VCaP (cell line): ENCODE data around the gene ADAMTSL5.

ENCODE experiments used
- H3K27ac ChIP-seq: fragments of 450-650 bp; 2 replicates; pipeline ENCODE4 v1.5.1; 2017
- CTCF ChIP-seq: fragments of 450-650 bp; conservative IDR thresholded peaks from 2 replicates; pipeline ENCODE4 v1.5.1; 2017; ENCODE audit warnings: mild to moderate bottlenecking, moderate library complexity

ADAMTSL5 gene

DNA sequence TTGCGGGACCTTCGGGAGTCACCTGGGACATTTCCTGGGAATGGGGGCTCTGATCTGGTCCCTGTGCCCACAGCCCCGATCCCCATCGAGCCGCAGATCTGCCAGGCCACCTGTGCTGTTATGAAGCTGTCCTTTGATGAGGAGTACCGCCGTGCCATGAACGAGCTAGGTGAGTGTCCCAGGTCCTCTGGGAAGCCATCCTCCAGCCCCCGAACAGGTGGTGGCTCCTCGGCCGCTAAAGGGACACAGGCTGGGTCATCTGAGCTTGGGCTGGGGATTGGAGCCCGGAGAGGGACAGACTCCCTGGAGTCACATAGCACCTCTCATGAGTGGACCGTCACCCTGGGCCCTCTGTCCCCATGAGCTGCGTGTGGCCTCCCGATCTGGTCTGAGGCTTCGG is 54.9 kb downstream of the ADAMTSL5 start:
- H3K27ac ChIP-seq, result no peak overlapping the region
- no peak for TF ChIP-seq CTCF

DNA sequence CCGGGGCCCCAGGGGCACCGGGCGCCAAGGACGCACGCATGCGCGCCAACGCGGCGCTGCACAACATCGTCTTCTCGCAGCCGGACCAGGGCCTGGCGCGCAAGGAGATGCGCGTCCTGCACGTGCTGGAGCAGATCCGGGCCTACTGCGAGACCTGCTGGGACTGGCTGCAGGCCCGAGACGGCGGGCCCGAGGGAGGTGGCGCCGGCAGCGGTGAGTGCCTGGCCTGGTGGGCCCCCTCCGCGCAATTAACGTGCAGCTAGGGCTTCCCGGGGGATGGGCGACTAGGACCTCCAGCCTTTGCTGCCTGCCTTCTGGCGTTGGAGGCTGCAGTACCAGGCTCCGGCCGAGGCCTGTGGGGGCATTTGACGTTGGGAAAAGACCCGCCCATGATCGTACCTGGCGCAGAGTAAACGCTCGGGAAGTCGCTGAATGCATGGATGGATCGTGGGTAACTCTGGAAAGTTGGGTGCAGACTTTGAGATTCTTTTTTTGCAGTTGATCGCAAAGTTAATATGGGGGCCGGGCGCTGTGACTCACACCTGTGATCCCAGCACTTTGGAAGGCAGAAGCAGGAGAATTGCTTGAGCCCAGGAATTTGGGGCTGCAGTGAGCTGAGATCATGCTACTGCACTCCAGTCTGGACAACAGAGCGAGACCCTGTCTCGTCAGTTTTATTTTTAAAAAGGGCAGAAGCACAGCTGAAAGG is 55.6 kb downstream of the ADAMTSL5 start:
- no peak overlapping the region for H3K27ac ChIP-seq
- no peak for TF ChIP-seq CTCF

DNA sequence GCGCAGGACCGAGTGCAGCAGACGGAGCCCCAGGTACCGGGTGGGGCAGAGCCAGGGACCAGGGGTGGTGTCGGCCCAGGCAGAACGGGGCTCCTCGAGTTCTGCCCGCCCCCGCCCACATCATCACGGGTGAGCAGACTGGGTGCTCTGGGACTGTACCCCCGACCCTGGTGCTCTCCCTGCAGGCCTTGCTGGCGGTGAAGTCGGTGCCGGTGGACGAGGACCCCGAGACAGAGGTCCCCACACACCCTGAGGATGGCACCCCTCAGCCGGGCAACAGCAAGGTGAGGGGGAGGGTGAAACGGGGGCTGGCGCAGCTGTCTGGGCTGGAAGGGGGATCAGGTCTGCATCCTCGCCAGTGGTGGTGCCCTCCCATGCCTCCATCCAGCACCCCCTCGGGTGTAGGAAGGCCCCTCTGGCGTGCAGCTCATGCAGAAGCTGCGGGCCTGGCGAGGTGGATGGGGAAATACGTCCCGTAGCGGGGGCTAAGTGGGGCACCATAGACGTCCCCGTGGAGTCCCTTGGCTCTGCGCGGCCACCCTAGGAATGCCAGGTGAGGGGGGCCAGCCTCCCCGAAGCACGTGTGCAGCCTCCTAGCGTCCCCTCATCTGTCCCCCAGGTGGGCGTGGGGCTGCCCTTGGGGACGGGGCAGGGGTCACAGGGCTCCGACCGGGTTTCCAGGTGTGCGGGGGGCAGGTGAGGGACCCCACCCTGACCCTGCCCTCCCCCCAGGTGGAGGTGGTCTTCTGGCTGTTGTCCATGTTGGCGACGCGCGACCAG is 56.5 kb downstream of the ADAMTSL5 start:
- no peak for TF ChIP-seq CTCF
- no peak overlapping the region for H3K27ac ChIP-seq

DNA sequence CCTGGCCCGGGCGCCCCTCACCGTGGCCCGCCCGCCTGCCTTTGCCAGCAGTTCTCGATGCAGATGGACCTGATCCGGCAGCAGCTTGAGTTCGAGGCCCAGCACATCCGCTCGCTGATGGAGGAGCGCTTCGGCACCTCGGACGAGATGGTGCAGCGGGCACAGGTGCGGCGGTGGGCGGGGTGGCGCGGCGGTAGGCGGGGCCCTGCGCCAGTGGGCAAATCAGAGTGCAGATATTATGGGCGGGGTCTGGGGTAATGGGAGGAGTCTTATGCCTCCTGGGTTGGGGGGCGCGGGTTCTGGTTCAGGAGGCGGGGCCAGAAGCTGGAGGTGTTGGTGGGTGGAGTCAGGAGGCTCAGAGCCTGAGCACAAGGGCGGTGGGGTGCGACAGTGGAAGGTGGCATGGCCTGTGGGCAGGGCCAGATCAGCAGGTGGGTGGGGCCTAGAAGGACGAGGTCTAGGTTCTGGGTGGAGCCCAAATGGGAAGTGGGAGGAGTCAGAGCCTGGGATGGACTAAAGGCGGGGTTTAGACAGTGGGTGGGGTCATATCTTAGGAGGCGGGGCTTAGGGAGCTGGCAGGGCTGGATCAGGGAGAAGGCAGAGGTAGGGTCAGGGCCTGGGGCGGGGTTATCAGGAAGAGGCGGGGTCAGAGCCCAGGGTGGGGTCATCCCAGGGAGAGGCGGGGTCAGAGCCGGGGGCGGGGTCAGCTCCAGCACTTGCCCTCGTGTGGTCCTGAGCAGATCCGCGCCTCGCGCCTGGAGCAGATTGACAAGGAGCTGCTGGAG is 57.3 kb downstream of the ADAMTSL5 start:
- TF ChIP-seq CTCF, result no peak
- peak overlapping the region; percentile 55 for H3K27ac ChIP-seq
